OCI-LY7 (cell line): ENCODE data around the gene FARSB. TPM values are rescaled to one million over a fixed set of nuclear protein-coding genes. Genes with fewer than 3 reads are reported as not detected.

Source experiments
- BruUV-seq: library from RNA; stranded (reverse); fragments of 400-500 nt; replicated peaks from 2 replicates; lab custom pipeline; 2021; lab: Mats Ljungman, UMichigan
- CTCF ChIA-PET: fragments of 300-600 bp; sonication (Branson Sonifier 250); formaldehyde crosslinking; loops from one replicate; lab custom pipeline; 2022; ENCODE audit warnings: antibody characterized with exemption; ENCODE audit not compliant: unreplicated experiment; lab: Charles Lee
- POLR2A ChIA-PET: fragments of 300-600 bp; sonication (Branson Sonifier 250); formaldehyde crosslinking; loops from one replicate; lab custom pipeline; 2022; ENCODE audit warnings: antibody characterized with exemption; lab: Charles Lee
- DNase-seq: peaks from one replicate; pipeline ENCODE4 v3.0.0-alpha.2; 2015; ENCODE audit warnings: low spot score
- H2AFZ ChIP-seq: fragments of 200-600 bp; sonication (generic), shearing (Covaris generic); 2 replicates; pipeline ENCODE4 v1.6.1; 2014; ENCODE audit warnings: mild to moderate bottlenecking, antibody characterized with exemption, low read length, moderate library complexity
- H3K27ac ChIP-seq: fragments of 200-600 bp; sonication (generic); 2 replicates; pipeline ENCODE4 v1.5.1; 2014; ENCODE audit warnings: mixed run types, low read depth, mild to moderate bottlenecking, moderate library complexity, low read length, inconsistent platforms; ENCODE audit not compliant: poor library complexity, severe bottlenecking
- H3K36me3 ChIP-seq: fragments of 200-600 bp; sonication (generic); 2 replicates; pipeline ENCODE4 v1.6.1; 2014; ENCODE audit warnings: mild to moderate bottlenecking, antibody characterized with exemption, low read length, moderate library complexity, mixed read lengths; ENCODE audit not compliant: insufficient read depth
- H3K4me1 ChIP-seq: fragments of 200-600 bp; sonication (generic); 2 replicates; pipeline ENCODE4 v1.5.1; 2014; ENCODE audit warnings: mild to moderate bottlenecking, low read length; ENCODE audit not compliant: insufficient read depth, poor library complexity, severe bottlenecking
- H3K4me2 ChIP-seq: fragments of 200-600 bp; sonication (generic); 2 replicates; pipeline ENCODE4 v1.6.1; 2014; ENCODE audit warnings: mild to moderate bottlenecking, low read length
- H3K4me3 ChIP-seq: fragments of 200-600 bp; sonication (generic); 2 replicates; pipeline ENCODE4 v1.5.1; 2014; ENCODE audit warnings: mild to moderate bottlenecking, low read depth, low read length; ENCODE audit not compliant: poor library complexity, severe bottlenecking
- H3K79me2 ChIP-seq: fragments of 200-600 bp; sonication (generic); 2 replicates; pipeline ENCODE4 v1.6.1; 2016; ENCODE audit warnings: low read depth, mild to moderate bottlenecking, low read length, moderate library complexity, mixed read lengths; ENCODE audit not compliant: insufficient read depth
- H3K9me2 ChIP-seq: fragments of 200-600 bp; sonication (generic); 2 replicates; pipeline ENCODE4 v1.6.1; 2016; ENCODE audit warnings: mild to moderate bottlenecking, low read length, mixed read lengths; ENCODE audit not compliant: insufficient read depth
- H3K9me3 ChIP-seq: fragments of 200-600 bp; sonication (generic); 2 replicates; pipeline ENCODE4 v1.6.1; 2014; ENCODE audit warnings: mild to moderate bottlenecking, mixed run types, low read length, mixed read lengths
- H4K20me1 ChIP-seq: fragments of 200-600 bp; sonication (generic); 2 replicates; pipeline ENCODE4 v1.6.1; 2014; ENCODE audit warnings: mild to moderate bottlenecking, antibody characterized with exemption, low read length, moderate library complexity, mixed read lengths; ENCODE audit not compliant: insufficient read depth
- EZH2phosphoT487 ChIP-seq: fragments of 200-600 bp; sonication (generic); IDR thresholded peaks from 2 replicates; pipeline ENCODE4 v1.6.1; 2018; ENCODE audit warnings: low read depth, borderline replicate concordance, mild to moderate bottlenecking, mixed run types, antibody characterized with exemption, low read length, moderate library complexity, mixed read lengths
- intact Hi-C: fragments of 100-400 bp; cut with micrococcal nuclease; formaldehyde crosslinking; loops from one replicate; pipeline ENCODE4 v1.10.0; 2022; ENCODE audit not compliant: unreplicated experiment
- total RNA-seq, 2 experiments: library from RNA; depleted of rRNA in 1 of 2; stranded (reverse); fragments of >200 nt in 1 of 2; shearing (Covaris generic) in 1 of 2; gene quantifications; 2 replicates each; pipeline ENCODE4 v1.2.3, GENCODE V29; 2014 to 2022
- TF ChIP-seq, protein P1 (sequence below): fragments of 200-600 bp; sonication (generic); conservative IDR thresholded peaks from 2 replicates; pipeline ENCODE4 v1.5.1; 2014; ENCODE audit warnings: mild to moderate bottlenecking, antibody characterized with exemption, low read length, moderate library complexity, mixed read lengths

The FARSB gene
- total RNA-seq, 2 experiments from 2014 or later: 24.9 to 46.7 TPM

DNA sequence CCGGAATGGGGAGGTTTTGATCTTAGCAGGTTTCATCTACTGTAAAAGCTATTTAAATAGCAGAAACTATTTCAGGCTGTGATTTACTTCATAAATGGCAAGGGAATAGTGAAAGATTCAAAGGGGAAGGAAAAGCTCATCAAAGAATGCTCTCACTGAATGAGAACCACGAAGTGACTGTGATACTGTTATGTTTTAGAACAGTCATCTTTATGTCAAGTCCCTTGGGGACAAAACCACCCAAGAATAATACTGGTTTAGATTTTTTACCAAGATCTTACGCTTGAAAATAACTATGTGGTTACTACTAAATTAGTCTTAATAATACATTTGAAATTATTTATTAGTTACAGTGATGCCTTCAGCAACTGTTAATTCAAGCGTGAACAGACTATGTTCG, 28.1 kb downstream of the FARSB start:
- no peaks in the 10 kb centered on the region for H3K9me3 ChIP-seq
- BruUV-seq: no TSS peak
- ChIA-PET POLR2A (interaction anchor here (1.0 to 1.3 kb wide), 3 partner anchors 12 to 32 kb away, joined by 3 to 5 read pairs (median 3); no protein-coding TSS in a partner anchor), CTCF (no interaction called here)
- no peaks in the 10 kb centered on the region for H3K9me2 ChIP-seq
- peaks cover 5% of the 10 kb centered on the region; the same call in 1 of the 2 replicates for H4K20me1 ChIP-seq
- TF ChIP-seq, protein P1, sequence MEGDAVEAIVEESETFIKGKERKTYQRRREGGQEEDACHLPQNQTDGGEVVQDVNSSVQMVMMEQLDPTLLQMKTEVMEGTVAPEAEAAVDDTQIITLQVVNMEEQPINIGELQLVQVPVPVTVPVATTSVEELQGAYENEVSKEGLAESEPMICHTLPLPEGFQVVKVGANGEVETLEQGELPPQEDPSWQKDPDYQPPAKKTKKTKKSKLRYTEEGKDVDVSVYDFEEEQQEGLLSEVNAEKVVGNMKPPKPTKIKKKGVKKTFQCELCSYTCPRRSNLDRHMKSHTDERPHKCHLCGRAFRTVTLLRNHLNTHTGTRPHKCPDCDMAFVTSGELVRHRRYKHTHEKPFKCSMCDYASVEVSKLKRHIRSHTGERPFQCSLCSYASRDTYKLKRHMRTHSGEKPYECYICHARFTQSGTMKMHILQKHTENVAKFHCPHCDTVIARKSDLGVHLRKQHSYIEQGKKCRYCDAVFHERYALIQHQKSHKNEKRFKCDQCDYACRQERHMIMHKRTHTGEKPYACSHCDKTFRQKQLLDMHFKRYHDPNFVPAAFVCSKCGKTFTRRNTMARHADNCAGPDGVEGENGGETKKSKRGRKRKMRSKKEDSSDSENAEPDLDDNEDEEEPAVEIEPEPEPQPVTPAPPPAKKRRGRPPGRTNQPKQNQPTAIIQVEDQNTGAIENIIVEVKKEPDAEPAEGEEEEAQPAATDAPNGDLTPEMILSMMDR: no peak
- TF ChIP-seq EZH2phosphoT487: no peak
- H3K79me2 ChIP-seq: no peaks in the 10 kb centered on the region
- no peaks in the 10 kb centered on the region for H3K4me1 ChIP-seq
- peaks cover 100% of the 10 kb centered on the region for H3K36me3 ChIP-seq
- no peak overlapping the region for H3K27ac ChIP-seq
- no peak overlapping the region for H3K4me3 ChIP-seq
- no peak for DNase-seq
- intact Hi-C loops: no loop called here
- H2AFZ ChIP-seq: no peak overlapping the region
- H3K4me2 ChIP-seq: no peak overlapping the region

DNA sequence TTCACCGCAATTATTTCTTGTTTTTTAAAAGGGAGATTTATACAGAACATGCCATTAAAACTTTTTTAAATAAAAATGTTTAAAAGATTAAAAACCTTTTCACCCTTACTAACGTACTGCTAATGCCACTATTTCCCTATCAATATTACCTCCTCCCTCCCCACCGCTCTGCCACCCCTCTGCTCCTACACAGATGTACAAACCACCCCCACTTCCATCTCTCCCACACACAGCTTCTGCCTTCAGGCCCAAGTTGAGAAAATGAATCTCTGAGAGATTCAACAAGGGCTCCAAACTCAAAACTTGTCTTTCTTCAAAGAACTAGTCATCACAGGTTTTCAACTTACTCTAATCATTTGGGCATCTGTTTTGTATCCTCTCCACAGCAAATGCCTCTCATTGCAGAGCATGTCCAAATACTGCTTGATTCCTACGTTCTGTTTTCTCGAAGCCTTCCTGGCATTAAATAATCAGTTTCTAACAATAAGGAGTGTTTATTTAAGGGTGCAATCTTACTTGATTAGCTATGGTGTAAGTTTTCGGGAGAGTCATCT, 32.1 kb downstream of the FARSB start:
- Histone ChIP-seq H3K27ac (no peak overlapping the region), H3K4me2 (no peak overlapping the region), H4K20me1 (peaks cover 4% of the 10 kb centered on the region; the same call in 1 of the 2 replicates), H3K4me3 (no peak overlapping the region), H3K4me1 (no peaks in the 10 kb centered on the region), H2AFZ (no peak overlapping the region), H3K9me3 (no peaks in the 10 kb centered on the region), H3K36me3 (peaks cover 96% of the 10 kb centered on the region), H3K9me2 (no peaks in the 10 kb centered on the region), H3K79me2 (no peaks in the 10 kb centered on the region)
- ChIA-PET CTCF (no interaction called here), POLR2A (interaction anchor here (0.6 to 0.9 kb wide), 3 partner anchors 17 to 1552 kb away, joined by 3 to 4 read pairs (median 3); no protein-coding TSS in a partner anchor)
- TF ChIP-seq EZH2phosphoT487: no peak
- TF ChIP-seq, protein P1: no peak
- intact Hi-C loops: no loop called here
- no TSS peak for BruUV-seq
- DNase-seq: no peak

DNA sequence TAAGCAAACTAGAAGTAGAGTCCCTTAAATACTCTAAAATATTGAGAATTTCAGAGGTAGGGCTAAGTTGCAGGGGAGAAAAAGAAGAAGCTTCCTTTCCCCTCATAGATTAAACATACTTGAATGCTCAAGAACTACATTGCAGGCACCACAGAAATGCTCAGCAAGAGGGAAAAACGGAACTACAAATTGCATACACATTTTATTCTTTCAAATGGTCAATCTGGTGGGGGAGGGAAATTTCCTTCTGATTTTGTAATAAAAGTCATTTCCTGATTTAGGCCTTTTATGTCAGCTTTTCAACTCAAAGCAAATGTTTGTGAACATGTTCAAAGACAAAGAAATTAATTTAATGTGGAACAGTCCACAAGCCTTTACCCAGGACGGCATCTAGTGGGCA, 33.0 kb downstream of the FARSB start:
- Histone ChIP-seq H3K27ac (no peak overlapping the region), H3K4me1 (no peaks in the 10 kb centered on the region), H2AFZ (no peak overlapping the region), H3K79me2 (no peaks in the 10 kb centered on the region), H3K4me3 (no peak overlapping the region), H3K4me2 (no peak overlapping the region), H3K36me3 (peaks cover 95% of the 10 kb centered on the region), H3K9me2 (no peaks in the 10 kb centered on the region), H4K20me1 (no peaks in the 10 kb centered on the region), H3K9me3 (no peaks in the 10 kb centered on the region)
- DNase-seq: no peak
- no peak for TF ChIP-seq EZH2phosphoT487
- TF ChIP-seq, protein P1: no peak
- intact Hi-C loops: no loop called here
- ChIA-PET POLR2A (interaction anchor here (0.6 to 0.9 kb wide), 2 partner anchors 18 to 1539 kb away, joined by 3 to 4 read pairs; no protein-coding TSS in a partner anchor), CTCF (no interaction called here)
- BruUV-seq: no TSS peak
